C4-2B (cell line): ENCODE results near the gene C6.

ENCODE experiments used
- CTCF ChIP-seq: fragments of 450-650 bp; conservative IDR thresholded peaks from 2 replicates; pipeline ENCODE4 v1.5.1; 2017; ENCODE audit warnings: mild to moderate bottlenecking
- ZFX ChIP-seq: fragments of 450-650 bp; IDR thresholded peaks from 2 replicates; pipeline ENCODE4 v1.6.1; 2017

- TF ChIP-seq ZFX (no peak), CTCF (no peak)
Observed at GRCh38 chr5:41094871-41095270, 118.5 kb downstream of the C6 start.
